GM13976 (cell line): Measurements from ENCODE around the gene NUP42.

Experiments
- DNase-seq: peaks from one replicate; pipeline ENCODE4 v3.0.0; 2012; ENCODE audit warnings: low spot score
- in situ Hi-C: fragments of 300-500 bp; cut with MboI; formaldehyde crosslinking; loops from one replicate; pipeline ENCODE4 v1.12.0; 2022; ENCODE audit warnings: low sequenced_read_pairs, mixed read lengths, inconsistent platforms; ENCODE audit not compliant: unreplicated experiment
- TF ChIP-seq, protein P1 (sequence below): IDR thresholded peaks from 2 replicates; pipeline ENCODE4 v1.5.1; 2012; ENCODE audit warnings: borderline replicate concordance, mild to moderate bottlenecking; ENCODE audit not compliant: insufficient read depth; ENCODE audit errors: extremely low read depth, missing control alignments, control extremely low read depth

The NUP42 gene

DNA sequence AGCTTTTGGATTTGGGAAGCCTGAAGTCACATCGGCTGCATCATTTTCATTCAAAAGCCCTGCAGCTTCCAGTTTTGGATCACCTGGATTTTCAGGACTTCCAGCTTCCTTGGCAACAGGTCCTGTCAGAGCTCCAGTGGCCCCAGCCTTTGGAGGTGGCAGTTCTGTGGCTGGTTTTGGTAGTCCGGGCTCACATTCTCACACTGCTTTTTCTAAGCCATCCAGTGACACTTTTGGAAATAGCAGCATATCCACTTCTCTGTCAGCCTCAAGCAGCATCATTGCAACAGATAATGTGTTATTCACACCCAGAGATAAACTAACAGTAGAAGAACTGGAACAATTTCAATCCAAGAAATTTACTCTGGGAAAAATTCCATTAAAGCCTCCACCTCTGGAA, 18.5 kb downstream of the NUP42 start:
- no peak for DNase-seq
- TF ChIP-seq, protein P1, sequence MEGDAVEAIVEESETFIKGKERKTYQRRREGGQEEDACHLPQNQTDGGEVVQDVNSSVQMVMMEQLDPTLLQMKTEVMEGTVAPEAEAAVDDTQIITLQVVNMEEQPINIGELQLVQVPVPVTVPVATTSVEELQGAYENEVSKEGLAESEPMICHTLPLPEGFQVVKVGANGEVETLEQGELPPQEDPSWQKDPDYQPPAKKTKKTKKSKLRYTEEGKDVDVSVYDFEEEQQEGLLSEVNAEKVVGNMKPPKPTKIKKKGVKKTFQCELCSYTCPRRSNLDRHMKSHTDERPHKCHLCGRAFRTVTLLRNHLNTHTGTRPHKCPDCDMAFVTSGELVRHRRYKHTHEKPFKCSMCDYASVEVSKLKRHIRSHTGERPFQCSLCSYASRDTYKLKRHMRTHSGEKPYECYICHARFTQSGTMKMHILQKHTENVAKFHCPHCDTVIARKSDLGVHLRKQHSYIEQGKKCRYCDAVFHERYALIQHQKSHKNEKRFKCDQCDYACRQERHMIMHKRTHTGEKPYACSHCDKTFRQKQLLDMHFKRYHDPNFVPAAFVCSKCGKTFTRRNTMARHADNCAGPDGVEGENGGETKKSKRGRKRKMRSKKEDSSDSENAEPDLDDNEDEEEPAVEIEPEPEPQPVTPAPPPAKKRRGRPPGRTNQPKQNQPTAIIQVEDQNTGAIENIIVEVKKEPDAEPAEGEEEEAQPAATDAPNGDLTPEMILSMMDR: no peak
- in situ Hi-C loops: no loop called here

DNA sequence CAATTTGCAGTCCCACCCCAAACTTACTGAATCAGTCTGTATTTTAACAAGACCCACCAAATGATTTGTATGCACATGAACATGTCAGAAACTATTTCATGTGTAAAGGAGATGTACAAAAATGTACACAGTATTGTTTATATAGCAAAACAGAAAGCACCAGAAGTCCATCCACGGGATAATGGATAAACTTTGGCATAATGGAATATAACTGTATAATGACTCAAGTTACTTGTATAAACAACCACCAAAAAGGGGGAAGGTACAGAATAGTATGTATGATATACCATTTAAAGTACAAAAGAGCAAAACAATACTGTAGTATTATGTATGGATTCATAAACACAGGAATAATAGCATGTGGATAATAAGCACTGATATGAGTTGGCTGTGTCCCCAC, 22.4 kb downstream of the NUP42 start:
- DNase-seq: no peak
- TF ChIP-seq, protein P1: no peak
- in situ Hi-C loops: no loop called here

- in situ Hi-C loops: no loop called here
- TF ChIP-seq, protein P1: no peak
- DNase-seq: no peak
Measured at GRCh38 chr7:23205577-23205908, 23.7 kb downstream of the NUP42 start.

DNA sequence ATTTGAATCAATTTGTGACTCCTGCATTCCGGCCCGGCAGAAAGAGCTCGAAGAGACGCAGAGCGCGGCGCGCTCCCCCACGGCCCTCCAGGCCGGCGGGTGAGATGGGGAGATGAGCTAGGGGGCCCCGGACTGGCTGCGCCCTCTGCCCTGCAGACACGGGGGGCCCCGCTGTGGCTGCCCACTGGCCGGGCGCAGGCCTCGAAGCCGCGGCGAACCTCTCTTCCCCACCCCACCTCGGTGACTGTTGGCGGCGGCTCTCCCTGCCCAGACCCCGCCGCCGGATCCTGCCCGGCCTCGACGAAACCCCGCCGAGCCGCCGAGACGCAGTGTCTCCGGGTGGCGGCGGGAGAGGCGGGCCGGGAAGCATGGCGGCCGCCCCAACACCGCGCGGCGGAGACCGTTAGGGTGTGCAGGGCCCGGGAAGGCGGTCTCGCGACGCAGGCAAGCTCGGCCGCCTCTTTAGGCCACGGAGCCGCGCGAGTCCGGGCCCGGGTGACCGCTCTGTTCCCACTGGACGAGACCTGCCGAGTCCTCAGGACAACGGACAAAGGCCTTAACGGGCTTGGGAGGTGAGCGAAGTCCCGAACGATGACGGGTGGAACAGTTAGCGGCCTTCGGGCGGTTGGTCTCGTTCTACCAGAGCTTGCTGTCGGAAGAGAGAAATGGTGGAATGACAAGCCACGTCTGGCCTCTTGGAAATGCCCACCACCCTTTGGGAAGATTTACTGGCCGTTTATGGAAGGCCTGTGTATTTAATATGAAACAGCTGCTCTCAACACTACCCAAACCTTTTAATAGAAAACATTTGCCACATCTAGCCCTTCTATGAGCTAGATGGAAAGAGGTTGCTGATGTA, 24.3 kb downstream of the NUP42 start:
- TF ChIP-seq, protein P1: no peak
- in situ Hi-C loops: no loop called here
- DNase-seq: peak; percentile 43

DNA sequence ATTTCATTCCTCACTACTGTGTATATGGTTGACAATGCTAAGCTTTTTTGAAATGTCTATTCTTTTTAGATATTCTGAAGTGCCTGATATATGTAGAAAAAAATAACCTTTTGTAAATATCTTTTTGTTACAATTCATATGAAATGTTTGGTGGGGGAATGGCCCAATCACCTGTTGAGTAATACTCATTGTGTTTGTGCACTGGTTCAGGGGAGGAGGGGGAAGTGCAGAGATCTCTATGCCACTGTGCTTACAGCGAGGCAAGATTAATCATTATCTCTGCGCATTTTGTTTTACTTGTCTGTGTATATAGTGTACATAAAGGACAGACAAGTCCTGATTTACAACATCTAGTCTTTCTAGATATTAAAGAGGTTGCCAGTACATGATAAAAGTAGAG, 25.2 kb downstream of the NUP42 start:
- in situ Hi-C loops: no loop called here
- DNase-seq: no peak
- TF ChIP-seq, protein P1: no peak

DNA sequence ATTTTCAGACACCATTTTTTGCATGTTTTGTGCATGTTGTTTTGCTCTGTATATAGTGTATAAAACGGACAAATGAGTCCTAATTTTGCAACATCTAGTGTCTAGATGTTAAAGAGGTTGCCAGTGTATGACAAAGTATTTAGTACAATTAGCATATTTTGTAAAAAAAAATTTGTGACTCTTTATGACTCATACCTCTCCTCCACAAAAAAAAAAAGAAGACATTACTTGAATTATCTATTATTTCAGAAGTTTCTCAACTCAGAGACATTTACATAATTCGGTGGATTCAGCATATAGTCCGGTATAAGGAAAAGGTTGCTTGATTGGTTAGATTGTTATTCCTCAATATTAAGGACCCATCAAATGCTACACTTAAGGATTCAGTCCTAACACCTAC, 26.0 kb downstream of the NUP42 start:
- DNase-seq: no peak
- TF ChIP-seq, protein P1: no peak
- in situ Hi-C loops: no loop called here
